Esophagus muscularis mucosa (tissue), 4 donors: ENCODE measurements around the gene ARHGDIG. TPM values are rescaled to one million over a fixed set of nuclear protein-coding genes. Genes with fewer than 3 reads are reported as not detected.

Experiments used
- DNase-seq: peaks from one replicate; pipeline ENCODE4 v3.0.0-alpha.2; 2017; ENCODE audit errors: extremely low spot score
- H3K27ac ChIP-seq, 4 donors: fragments of 200-600 bp; sonication (generic); replicated peaks in 1 of 4; 1 replicate in 3 of 4; 2 replicates in 1 of 4; pipeline ENCODE4 v1.5.1; 2016 to 2019; ENCODE audit warnings: mild to moderate bottlenecking in 1 of 4
- H3K27me3 ChIP-seq, 4 donors: fragments of 200-600 bp; sonication (generic); one replicate each; pipeline versions ENCODE4 v1.5.1 to v1.6.0; 2016 to 2019
- H3K36me3 ChIP-seq, 4 donors: fragments of 200-600 bp; sonication (generic); one replicate each; pipeline ENCODE4 v1.5.1; 2016 to 2019
- H3K4me1 ChIP-seq, 4 donors: fragments of 200-600 bp; sonication (generic); one replicate each; pipeline ENCODE4 v1.5.1; 2016 to 2019
- H3K4me3 ChIP-seq, 4 donors: fragments of 200-600 bp; sonication (generic); 1 replicate in 2 of 4; 2 replicates in 2 of 4; pipeline ENCODE4 v1.5.1; 2016 to 2019; ENCODE audit warnings: mild to moderate bottlenecking in 4 of 4, moderate library complexity in 1 of 4
- H3K9me3 ChIP-seq, 4 donors: fragments of 200-600 bp; sonication (generic); 1 replicate in 3 of 4; 2 replicates in 1 of 4; pipeline ENCODE4 v1.5.1; 2016 to 2019
- EP300 ChIP-seq: sonication (generic); formaldehyde crosslinking; IDR thresholded peaks from one replicate; pipeline ENCODE4 v1.6.1; 2017; ENCODE audit warnings: antibody characterized with exemption
- POLR2A ChIP-seq: fragments of 450-650 bp; IDR thresholded peaks from one replicate; pipeline ENCODE4 v1.6.1; 2017; ENCODE audit warnings: antibody characterized with exemption, moderate library complexity, mild to moderate bottlenecking, low read depth
- POLR2AphosphoS5 ChIP-seq, 2 donors: sonication (generic); formaldehyde crosslinking; IDR thresholded peaks; one replicate each; pipeline ENCODE4 v1.6.1; 2017; ENCODE audit warnings: antibody characterized with exemption in 2 of 2
- WGBS: methylation state at CpG from one replicate; pipeline ENCODE4 v1.1.5; 2018; 5-methylcytosine and 5-hydroxymethylcytosine counted together
- intact Hi-C: fragments of 100-400 bp; cut with DNase I; formaldehyde crosslinking; loops from one replicate; pipeline ENCODE4 v1.15.1; 2023
- total RNA-seq, 4 donors: library from RNA; depleted of rRNA; stranded (reverse); fragments of >200 nt; gene quantifications; one replicate each; pipeline versions ENCODE4 v1.1.0 to v1.2.1, GENCODE V29; 2016
- TF ChIP-seq, protein P1 (sequence below), 3 experiments: fragments of 200-600 bp in 2 of 3; fragments of 450-650 bp in 1 of 3; sonication (generic) in 2 of 3; IDR thresholded peaks; one replicate each; pipeline ENCODE4 v1.5.1; 2017 to 2019; ENCODE audit warnings: antibody characterized with exemption in 3 of 3, mild to moderate bottlenecking in 2 of 3, moderate library complexity in 1 of 3

Gene ARHGDIG
- total RNA-seq, 4 donors from 2014 or later = 0.80 to 4.8 (median 3.0) TPM

GRCh38 chr16:282491-282890 is 2.1 kb downstream of the ARHGDIG start:
- Histone ChIP-seq H3K27ac (no peak overlapping the region), H3K4me3 (no peak overlapping the region), H3K27me3 (peaks cover 0 to 38% (median 11%) of the 10 kb centered on the region in 4 donors), H3K9me3 (no peaks in the 10 kb centered on the region), H3K36me3 (peaks cover 0 to 12% (median 9%) of the 10 kb centered on the region in 4 donors), H3K4me1 (peaks cover 10 to 22% (median 17%) of the 10 kb centered on the region in 4 donors)
- WGBS = 83% methylated on average over 8 of the region's 22 CpGs
- intact Hi-C loops = no loop called here
- DNase-seq = no peak
- TF ChIP-seq POLR2A (no peak), EP300 (no peak)
- TF ChIP-seq, protein P1, sequence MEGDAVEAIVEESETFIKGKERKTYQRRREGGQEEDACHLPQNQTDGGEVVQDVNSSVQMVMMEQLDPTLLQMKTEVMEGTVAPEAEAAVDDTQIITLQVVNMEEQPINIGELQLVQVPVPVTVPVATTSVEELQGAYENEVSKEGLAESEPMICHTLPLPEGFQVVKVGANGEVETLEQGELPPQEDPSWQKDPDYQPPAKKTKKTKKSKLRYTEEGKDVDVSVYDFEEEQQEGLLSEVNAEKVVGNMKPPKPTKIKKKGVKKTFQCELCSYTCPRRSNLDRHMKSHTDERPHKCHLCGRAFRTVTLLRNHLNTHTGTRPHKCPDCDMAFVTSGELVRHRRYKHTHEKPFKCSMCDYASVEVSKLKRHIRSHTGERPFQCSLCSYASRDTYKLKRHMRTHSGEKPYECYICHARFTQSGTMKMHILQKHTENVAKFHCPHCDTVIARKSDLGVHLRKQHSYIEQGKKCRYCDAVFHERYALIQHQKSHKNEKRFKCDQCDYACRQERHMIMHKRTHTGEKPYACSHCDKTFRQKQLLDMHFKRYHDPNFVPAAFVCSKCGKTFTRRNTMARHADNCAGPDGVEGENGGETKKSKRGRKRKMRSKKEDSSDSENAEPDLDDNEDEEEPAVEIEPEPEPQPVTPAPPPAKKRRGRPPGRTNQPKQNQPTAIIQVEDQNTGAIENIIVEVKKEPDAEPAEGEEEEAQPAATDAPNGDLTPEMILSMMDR (IDR thresholded peaks at IDR 0.05) = no peak

GRCh38 chr16:283033-283805 is 2.8 kb downstream of the ARHGDIG start, which contains the start of gene PDIA2:
PDIA2 (plus strand) TSS chr16:283164; CDS start chr16:283170, 6 bp downstream.
- H3K36me3 ChIP-seq = peaks cover 0 to 20% (median 16%) of the 10 kb centered on the region in 4 donors
- peaks cover 10 to 22% (median 17%) of the 10 kb centered on the region in 4 donors for H3K4me1 ChIP-seq
- no peaks in the 10 kb centered on the region for H3K9me3 ChIP-seq
- no peak within 1 kb of the TSS for H3K27ac ChIP-seq
- H3K4me3 ChIP-seq = no peak within 1 kb of the TSS
- WGBS = 75% methylated on average over 15 of the region's 25 CpGs
- intact Hi-C loops = no loop called here
- no peak for DNase-seq
- no peak for TF ChIP-seq POLR2AphosphoS5 (IDR thresholded peaks at IDR 0.05)
- no peak for TF ChIP-seq POLR2A
- TF ChIP-seq, protein P1 (IDR thresholded peaks at IDR 0.05) = no peak
- TF ChIP-seq EP300 = no peak
- H3K27me3 ChIP-seq = peaks cover 0 to 38% (median 11%) of the 10 kb centered on the region in 4 donors

DNA sequence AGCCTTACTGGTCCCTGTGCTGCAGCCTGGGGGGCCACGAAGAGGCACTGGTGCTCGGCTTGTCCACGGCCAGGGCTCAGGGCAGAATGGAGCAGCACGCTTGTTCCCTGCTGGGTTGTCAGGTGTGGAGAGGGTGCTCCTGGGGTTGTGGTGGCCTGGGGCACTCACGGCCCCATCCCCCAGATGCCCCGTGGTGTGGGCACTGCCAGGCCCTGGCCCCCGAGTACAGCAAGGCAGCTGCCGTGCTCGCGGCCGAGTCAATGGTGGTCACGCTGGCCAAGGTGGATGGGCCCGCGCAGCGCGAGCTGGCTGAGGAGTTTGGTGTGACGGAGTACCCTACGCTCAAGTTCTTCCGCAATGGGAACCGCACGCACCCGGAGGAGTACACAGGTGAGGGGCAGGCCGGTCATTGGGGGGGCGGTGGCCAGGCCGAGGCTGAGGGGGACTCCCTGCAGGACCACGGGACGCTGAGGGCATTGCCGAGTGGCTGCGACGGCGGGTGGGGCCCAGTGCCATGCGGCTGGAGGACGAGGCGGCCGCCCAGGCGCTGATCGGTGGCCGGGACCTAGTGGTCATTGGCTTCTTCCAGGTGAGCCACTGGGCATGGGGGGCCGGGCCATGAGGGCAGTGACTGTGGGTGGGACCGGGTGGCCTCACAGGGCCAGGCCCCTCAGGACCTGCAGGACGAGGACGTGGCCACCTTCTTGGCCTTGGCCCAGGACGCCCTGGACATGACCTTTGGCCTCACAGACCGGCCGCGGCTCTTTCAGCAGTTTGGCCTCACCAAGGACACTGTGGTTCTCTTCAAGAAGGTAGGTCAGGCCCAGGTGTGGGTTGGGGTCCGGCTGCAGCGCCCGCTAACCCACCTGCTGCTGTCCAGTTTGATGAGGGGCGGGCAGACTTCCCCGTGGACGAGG is 4.1 kb downstream of the ARHGDIG start:
- DNase-seq = no peak
- Histone ChIP-seq H3K9me3 (no peaks in the 10 kb centered on the region), H3K27ac (no peak overlapping the region), H3K4me1 (peaks cover 10 to 22% (median 17%) of the 10 kb centered on the region in 4 donors), H3K4me3 (no peak overlapping the region), H3K36me3 (peaks cover 0 to 32% (median 29%) of the 10 kb centered on the region in 4 donors), H3K27me3 (peaks cover 0 to 36% (median 11%) of the 10 kb centered on the region in 4 donors)
- intact Hi-C loops = no loop called here
- TF ChIP-seq, protein P1 (IDR thresholded peaks at IDR 0.05) = no peak
- WGBS = 94% methylated on average over 14 of the region's 52 CpGs

DNA sequence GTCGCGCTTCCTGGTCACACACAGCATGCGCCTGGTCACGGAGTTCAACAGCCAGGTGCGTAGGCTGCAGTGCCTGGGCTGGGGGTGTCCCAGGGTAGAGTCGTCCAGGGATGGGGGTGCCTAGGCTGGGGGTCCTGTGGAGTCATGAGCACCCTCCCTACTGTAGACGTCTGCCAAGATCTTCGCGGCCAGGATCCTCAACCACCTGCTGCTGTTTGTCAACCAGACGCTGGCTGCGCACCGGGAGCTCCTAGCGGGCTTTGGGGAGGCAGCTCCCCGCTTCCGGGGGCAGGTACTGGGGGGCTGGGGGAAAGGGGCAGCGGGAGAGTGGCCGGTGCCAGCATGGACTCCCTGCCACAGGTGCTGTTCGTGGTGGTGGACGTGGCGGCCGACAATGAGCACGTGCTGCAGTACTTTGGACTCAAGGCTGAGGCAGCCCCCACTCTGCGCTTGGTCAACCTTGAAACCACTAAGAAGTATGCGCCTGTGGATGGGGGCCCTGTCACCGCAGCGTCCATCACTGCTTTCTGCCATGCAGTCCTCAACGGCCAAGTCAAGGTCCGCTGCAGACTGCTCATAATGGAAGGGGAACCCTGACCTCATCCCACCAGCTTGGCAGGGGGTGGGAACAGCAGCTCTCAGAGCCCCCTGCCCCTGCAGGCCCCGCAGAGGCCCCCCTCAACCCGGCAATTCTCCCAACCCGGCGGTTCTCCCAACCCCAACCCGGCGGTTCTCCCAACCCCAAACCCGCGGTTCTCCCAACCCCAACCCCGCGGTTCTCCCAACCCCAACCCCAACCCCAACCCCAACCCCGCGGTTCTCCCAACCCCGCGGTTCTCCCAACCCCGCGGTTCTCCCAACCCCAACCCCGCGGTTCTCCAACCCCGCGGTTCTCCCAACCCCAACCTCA is 5.0 kb downstream of the ARHGDIG start:
- no peak overlapping the region for H3K4me3 ChIP-seq
- DNase-seq = no peak
- no peaks in the 10 kb centered on the region for H3K9me3 ChIP-seq
- H3K4me1 ChIP-seq = peaks cover 8 to 16% (median 13%) of the 10 kb centered on the region in 4 donors
- intact Hi-C loops = no loop called here
- no peak overlapping the region for H3K27ac ChIP-seq
- H3K36me3 ChIP-seq = peaks cover 0 to 42% (median 38%) of the 10 kb centered on the region in 4 donors
- WGBS = 96% methylated on average over 25 of the region's 48 CpGs
- no peak for TF ChIP-seq POLR2AphosphoS5 (IDR thresholded peaks at IDR 0.05)
- H3K27me3 ChIP-seq = peaks cover 0 to 29% (median 11%) of the 10 kb centered on the region in 4 donors
